Activated CD8-positive, alpha-beta memory T cell treated with anti-CD3 and anti-CD28 coated beads, Interleukin-2, amount 10 ng/mL, durations not matched to agents 7 days and 5 days (primary cell): ENCODE results near the gene REPIN1. TPM values are rescaled to one million over a fixed set of nuclear protein-coding genes. Genes with fewer than 3 reads are reported as not detected.

Experiments used
- ATAC-seq: fragments of 150-1000 bp; cut with Tn5 transposase; one replicate; pipeline ENCODE4 v1.10.0; 2021; ENCODE audit warnings: moderate library complexity
- CTCF ChIA-PET: fragments of 350-600 bp; sonication (Branson Sonifier 250); formaldehyde crosslinking; loops from one replicate; lab custom pipeline; 2021; ENCODE audit warnings: antibody characterized with exemption; lab: Charles Lee
- DNase-seq: peaks from one replicate; pipeline ENCODE4 v3.0.0-alpha.2; 2020
- H3K27ac Mint-ChIP-seq: one replicate; pipeline ENCODE4 v1.8.0; 2021; ENCODE audit warnings: mild to moderate bottlenecking, mixed read lengths
- H3K27me3 Mint-ChIP-seq: one replicate; pipeline ENCODE4 v1.8.0; 2021; ENCODE audit warnings: mixed read lengths
- H3K36me3 Mint-ChIP-seq: one replicate; pipeline ENCODE4 v1.8.0; 2021; ENCODE audit warnings: mild to moderate bottlenecking, mixed read lengths
- H3K4me1 Mint-ChIP-seq: one replicate; pipeline ENCODE4 v1.8.0; 2021; ENCODE audit warnings: mixed read lengths
- H3K4me3 Mint-ChIP-seq: one replicate; pipeline ENCODE4 v1.8.0; 2021; ENCODE audit warnings: mild to moderate bottlenecking, moderate library complexity, mixed read lengths
- H3K9me3 Mint-ChIP-seq: one replicate; pipeline ENCODE4 v1.8.0; 2022; ENCODE audit warnings: low read depth, mixed read lengths
- total RNA-seq, 2 experiments: library from RNA; stranded (reverse); gene quantifications; one replicate each; pipeline ENCODE4 v1.2.3, GENCODE V29; 2021

REPIN1 gene
- total RNA-seq, 2 experiments from 2014 or later, result 51.4 to 55.5 TPM

DNA sequence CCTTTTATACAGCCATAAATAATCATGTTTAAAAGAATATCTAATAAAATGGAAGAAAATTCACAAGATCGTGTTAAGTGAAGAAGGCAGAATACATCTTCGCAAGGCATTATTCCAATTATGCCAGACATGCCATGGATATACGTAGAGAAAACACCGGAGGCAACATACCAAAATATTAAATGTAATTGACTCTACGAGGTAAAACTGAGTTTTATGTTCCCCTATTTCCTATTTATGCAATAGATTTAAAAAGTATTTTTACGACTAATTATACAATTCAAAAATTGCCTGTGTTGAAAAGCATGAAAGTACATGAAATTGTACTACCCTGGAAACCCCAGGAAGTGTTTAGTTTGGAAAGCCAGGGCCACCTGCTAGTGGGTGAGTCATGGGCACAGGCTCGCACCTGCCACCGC, 936 bp upstream of the REPIN1 start:
- no peak for ATAC-seq
- CTCF ChIA-PET, result interaction anchor here (7.9 kb wide), 1 partner anchor 12 kb away, joined by 56 read pairs; no protein-coding TSS in a partner anchor
- no peaks in the 10 kb centered on the region for H3K9me3 Mint-ChIP-seq
- H3K4me1 Mint-ChIP-seq, result peaks cover 37% of the 10 kb centered on the region
- no peak for DNase-seq
- H3K27ac Mint-ChIP-seq, result peak overlapping the region; percentile 82
- H3K27me3 Mint-ChIP-seq, result no peaks in the 10 kb centered on the region
- H3K4me3 Mint-ChIP-seq, result peak overlapping the region; percentile 95
- H3K36me3 Mint-ChIP-seq, result peaks cover 4% of the 10 kb centered on the region

DNA sequence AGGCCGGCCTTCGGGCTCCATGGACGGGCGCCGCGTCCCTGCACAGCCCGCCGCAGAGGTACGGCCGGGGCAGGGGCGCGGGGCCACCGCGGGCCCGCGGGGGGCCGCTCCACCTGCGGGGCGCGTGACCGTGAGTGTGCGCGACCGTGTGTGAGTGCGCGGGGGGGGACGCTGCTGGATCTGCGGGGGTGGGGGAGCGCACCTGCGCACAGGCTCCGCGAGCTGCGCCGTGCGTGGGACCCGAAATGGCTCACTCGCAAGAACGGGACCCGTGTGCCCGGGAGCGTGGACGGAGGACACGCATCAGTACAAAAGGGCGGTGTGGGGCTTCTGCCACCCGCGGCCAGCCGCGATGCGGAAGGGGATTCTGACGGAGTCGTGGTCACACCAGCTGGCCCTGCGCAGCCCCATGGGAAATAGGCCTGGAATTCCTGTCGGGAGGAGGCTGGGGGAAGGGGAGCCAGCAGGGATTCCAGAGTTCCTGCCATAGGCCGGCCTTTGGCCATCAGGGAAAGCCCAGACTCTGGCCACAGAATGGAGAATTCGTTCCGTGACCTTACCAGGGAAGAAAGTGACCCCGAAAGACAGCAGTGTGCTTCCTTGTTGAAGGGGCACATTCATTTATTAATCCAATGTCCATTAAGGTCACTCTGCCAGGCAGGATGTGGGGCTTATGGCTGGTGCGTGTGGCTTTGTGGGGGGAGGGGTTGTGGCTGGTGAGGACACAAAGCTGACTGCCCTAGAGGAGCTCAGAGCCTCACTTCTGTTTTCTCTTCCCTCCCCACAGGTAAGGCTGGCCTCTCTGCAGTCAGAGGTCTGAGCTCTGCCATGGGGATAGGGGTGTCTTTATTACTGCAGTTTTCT, 494 bp downstream of the REPIN1 start:
- H3K27me3 Mint-ChIP-seq, result no peaks in the 10 kb centered on the region
- no peaks in the 10 kb centered on the region for H3K9me3 Mint-ChIP-seq
- CTCF ChIA-PET, result interaction anchor here (1.7 to 7.9 kb wide), 2 partner anchors 14 to 38 kb away, joined by 4 to 56 read pairs; no protein-coding TSS in a partner anchor
- peak; percentile 13 for ATAC-seq
- peaks cover 32% of the 10 kb centered on the region for H3K4me1 Mint-ChIP-seq
- H3K4me3 Mint-ChIP-seq, result peak overlapping the region; percentile 95
- H3K27ac Mint-ChIP-seq, result peak overlapping the region; percentile 95
- peaks cover 8% of the 10 kb centered on the region for H3K36me3 Mint-ChIP-seq
- peak; percentile 65 for DNase-seq

DNA sequence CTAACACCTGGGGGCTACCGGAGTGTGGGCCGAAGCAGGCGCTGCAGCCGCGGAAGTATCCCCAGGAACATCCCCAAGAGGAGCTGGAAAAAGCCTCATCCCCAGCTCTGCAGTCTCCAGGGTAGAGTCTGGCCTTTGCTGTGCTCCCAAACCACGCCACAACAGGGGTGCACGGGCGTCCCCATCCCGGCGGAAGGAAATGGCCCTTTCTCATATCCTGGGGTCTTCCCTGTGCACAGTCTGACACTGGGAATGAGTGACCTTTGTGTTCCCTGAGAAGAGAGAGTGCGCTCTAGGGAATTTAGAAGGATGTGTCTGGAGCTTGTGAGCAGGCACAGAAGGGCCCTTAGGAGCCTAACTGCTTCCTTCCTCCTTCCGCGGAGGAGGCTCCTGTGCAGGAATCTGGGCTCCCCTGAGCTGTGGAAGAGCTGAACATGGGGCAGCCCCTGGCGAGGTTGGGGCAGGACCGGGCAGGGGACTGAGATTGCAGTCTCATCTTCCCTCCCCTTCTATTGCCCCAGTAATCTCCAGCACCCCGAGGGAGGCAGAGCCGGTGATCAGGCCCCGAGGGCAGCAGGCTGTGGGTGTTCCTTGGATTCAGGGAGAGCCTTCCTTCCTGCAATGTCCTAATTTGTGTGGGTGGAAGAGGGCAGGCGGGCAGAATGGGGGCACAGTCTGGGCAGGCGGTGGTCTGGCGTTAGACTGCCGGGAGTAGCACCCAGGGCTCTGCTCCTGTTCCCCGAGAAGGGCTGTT, 1.3 kb downstream of the REPIN1 start:
- Mint-ChIP-seq H3K27ac (peak overlapping the region; percentile 95), H3K4me1 (peaks cover 29% of the 10 kb centered on the region), H3K27me3 (no peaks in the 10 kb centered on the region), H3K9me3 (no peaks in the 10 kb centered on the region), H3K36me3 (peaks cover 8% of the 10 kb centered on the region), H3K4me3 (peak overlapping the region; percentile 95)
- no peak for ATAC-seq
- CTCF ChIA-PET, result interaction anchor here (1.7 to 7.9 kb wide), 2 partner anchors 14 to 37 kb away, joined by 4 to 56 read pairs; no protein-coding TSS in a partner anchor
- DNase-seq, result no peak

DNA sequence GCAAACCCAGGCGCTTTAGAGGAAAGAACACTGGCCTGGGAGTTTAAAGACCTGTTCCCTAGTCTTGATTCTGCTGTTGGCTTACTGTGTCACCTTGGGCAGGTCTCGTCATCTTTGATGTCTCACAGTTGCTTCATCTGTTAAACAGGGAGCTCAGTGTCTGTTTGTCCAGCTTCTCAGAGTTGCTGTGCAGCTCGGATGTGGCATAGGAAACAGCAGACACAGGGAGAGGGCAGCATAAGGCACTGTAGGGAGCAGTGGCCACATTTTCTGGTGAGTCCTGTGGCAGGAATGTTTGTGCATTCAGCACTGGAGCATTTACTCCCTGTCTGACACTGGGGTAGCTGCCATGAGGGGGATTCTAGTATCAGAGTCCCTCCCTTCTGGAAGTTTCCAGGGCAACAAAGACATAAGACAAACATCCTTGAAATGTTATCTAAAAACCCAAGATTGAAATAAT, 2.0 kb downstream of the REPIN1 start:
- Mint-ChIP-seq H3K9me3 (no peaks in the 10 kb centered on the region), H3K36me3 (peaks cover 8% of the 10 kb centered on the region), H3K27me3 (no peaks in the 10 kb centered on the region), H3K27ac (peak overlapping the region; percentile 59), H3K4me1 (peaks cover 31% of the 10 kb centered on the region), H3K4me3 (no peak overlapping the region)
- CTCF ChIA-PET, result interaction anchor here (1.7 to 7.9 kb wide), 2 partner anchors 15 to 36 kb away, joined by 4 to 56 read pairs; no protein-coding TSS in a partner anchor
- DNase-seq, result no peak
- ATAC-seq, result no peak

DNA sequence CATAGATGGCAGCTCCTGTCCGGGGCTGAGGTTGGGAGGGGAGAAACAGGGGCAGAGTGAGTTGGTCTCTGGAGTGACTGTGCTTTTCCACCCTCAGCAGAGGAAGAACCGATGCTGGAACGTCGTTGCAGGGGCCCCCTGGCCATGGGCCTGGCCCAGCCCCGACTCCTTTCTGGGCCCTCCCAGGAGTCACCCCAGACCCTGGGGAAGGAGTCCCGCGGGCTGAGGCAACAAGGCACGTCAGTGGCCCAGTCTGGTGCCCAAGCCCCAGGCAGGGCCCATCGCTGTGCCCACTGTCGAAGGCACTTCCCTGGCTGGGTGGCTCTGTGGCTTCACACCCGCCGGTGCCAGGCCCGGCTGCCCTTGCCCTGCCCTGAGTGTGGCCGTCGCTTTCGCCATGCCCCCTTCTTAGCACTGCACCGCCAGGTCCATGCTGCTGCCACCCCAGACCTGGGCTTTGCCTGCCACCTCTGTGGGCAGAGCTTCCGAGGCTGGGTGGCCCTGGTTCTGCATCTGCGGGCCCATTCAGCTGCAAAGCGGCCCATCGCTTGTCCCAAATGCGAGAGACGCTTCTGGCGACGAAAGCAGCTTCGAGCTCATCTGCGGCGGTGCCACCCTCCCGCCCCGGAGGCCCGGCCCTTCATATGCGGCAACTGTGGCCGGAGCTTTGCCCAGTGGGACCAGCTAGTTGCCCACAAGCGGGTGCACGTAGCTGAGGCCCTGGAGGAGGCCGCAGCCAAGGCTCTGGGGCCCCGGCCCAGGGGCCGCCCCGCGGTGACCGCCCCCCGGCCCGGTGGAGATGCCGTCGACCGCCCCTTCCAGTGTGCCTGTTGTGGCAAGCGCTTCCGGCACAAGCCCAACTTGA, 2.7 kb downstream of the REPIN1 start:
- ATAC-seq (no peak), DNase-seq (no peak)
- Mint-ChIP-seq H3K27ac (no peak overlapping the region), H3K4me1 (peaks cover 38% of the 10 kb centered on the region), H3K36me3 (peaks cover 8% of the 10 kb centered on the region), H3K27me3 (no peaks in the 10 kb centered on the region), H3K4me3 (no peak overlapping the region), H3K9me3 (no peaks in the 10 kb centered on the region)
- CTCF ChIA-PET, result interaction anchor here (1.7 to 7.9 kb wide), 2 partner anchors 16 to 35 kb away, joined by 4 to 56 read pairs; no protein-coding TSS in a partner anchor

DNA sequence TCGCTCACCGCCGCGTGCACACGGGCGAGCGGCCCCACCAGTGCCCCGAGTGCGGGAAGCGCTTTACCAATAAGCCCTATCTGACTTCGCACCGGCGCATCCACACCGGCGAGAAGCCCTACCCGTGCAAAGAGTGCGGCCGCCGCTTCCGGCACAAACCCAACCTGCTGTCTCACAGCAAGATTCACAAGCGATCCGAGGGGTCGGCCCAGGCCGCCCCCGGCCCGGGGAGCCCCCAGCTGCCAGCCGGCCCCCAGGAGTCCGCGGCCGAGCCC, 3.3 kb downstream of the REPIN1 start:
- Mint-ChIP-seq H3K4me1 (peaks cover 41% of the 10 kb centered on the region), H3K27me3 (no peaks in the 10 kb centered on the region), H3K27ac (no peak overlapping the region), H3K36me3 (peaks cover 8% of the 10 kb centered on the region), H3K9me3 (no peaks in the 10 kb centered on the region), H3K4me3 (no peak overlapping the region)
- CTCF ChIA-PET, result interaction anchor here (7.9 kb wide), 1 partner anchor 16 kb away, joined by 56 read pairs; no protein-coding TSS in a partner anchor
- DNase-seq (no peak), ATAC-seq (no peak)

DNA sequence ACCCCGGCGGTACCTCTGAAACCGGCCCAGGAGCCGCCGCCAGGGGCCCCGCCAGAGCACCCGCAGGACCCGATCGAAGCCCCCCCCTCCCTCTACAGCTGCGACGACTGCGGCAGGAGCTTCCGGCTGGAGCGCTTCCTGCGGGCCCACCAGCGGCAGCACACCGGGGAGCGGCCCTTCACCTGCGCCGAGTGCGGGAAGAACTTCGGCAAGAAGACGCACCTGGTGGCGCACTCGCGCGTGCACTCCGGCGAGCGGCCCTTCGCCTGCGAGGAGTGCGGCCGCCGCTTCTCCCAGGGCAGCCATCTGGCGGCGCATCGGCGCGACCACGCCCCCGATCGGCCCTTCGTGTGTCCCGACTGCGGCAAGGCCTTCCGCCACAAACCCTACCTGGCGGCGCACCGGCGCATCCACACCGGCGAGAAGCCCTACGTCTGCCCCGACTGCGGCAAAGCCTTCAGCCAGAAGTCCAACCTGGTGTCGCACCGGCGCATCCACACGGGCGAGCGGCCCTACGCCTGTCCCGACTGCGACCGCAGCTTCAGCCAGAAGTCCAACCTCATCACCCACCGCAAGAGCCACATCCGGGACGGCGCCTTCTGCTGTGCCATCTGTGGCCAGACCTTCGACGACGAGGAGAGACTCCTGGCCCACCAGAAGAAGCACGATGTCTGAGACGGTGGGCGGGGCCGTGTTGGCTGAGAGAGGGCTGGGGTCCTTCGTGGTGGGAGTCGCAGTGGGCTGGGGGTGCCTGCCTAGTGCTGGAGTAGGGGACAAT, 3.8 kb downstream of the REPIN1 start:
- DNase-seq (no peak), ATAC-seq (no peak)
- CTCF ChIA-PET, result interaction anchor here (7.9 kb wide), 1 partner anchor 17 kb away, joined by 56 read pairs; no protein-coding TSS in a partner anchor
- H3K27ac Mint-ChIP-seq, result peak overlapping the region; percentile 19
- H3K4me3 Mint-ChIP-seq, result no peak overlapping the region
- H3K9me3 Mint-ChIP-seq, result no peaks in the 10 kb centered on the region
- peaks cover 39% of the 10 kb centered on the region for H3K4me1 Mint-ChIP-seq
- H3K27me3 Mint-ChIP-seq, result no peaks in the 10 kb centered on the region
- peaks cover 8% of the 10 kb centered on the region for H3K36me3 Mint-ChIP-seq

DNA sequence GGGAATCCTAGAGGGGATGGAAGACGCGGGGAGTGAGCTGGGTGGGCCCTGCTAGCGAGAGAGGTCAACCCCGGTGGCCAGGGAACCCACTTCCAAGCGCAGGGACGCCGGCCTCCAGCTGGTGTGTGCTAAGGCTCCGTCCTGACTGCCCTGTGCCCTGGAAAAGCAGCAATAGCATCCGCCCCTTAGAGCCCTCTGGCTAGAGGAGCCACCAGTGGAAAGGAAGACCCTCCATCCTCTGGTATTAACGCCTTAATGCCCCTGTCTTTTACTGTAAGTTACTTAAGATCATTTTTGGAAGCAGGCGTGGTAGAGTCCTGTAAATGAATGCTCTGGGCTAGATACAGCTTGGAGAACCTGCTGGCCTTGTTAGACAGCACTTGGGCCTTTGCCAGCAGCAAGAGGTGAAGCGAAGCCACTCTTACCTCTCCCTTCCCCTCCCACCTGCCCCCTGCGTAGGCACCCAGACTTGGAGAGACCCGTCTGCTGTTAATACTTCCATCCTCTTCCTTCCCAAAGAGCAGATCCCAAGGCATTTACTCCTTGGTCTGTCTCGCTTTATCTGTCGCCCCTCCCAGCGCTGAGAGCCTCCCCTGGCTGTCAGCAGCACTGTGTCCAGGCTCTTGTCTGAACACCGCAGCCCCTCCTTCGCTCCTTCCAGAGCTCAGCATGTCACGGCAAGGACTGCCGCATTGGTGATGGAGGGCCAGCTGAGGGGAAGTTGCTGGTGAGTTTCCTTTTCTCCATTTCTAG, 4.6 kb downstream of the REPIN1 start:
- Mint-ChIP-seq H3K4me1 (peaks cover 41% of the 10 kb centered on the region), H3K27ac (peak overlapping the region; percentile 19), H3K9me3 (no peaks in the 10 kb centered on the region), H3K4me3 (no peak overlapping the region), H3K36me3 (peaks cover 8% of the 10 kb centered on the region), H3K27me3 (no peaks in the 10 kb centered on the region)
- DNase-seq, result no peak
- CTCF ChIA-PET, result no interaction called here
- no peak for ATAC-seq

DNA sequence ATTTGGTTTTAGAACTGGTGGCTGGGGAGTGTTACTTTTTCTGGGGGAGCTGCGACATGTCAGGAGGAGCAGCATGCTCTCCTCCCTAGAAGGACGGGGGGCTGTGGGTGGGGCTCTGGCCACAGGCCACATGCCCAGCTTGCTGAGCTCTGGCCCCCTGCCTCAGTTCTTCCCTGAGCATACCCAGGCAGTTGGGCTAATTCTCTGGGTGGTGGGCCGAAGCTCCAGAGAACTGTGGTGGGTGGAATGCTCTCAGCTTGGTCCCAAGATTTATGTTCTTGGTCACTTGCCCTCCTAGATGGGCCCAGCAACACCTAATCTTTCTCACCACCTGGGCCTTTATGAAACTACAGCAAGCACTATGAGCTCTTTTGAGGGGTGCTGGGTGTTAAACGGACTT, 5.4 kb downstream of the REPIN1 start:
- DNase-seq (no peak), ATAC-seq (no peak)
- Mint-ChIP-seq H3K9me3 (no peaks in the 10 kb centered on the region), H3K27ac (no peak overlapping the region), H3K4me1 (peaks cover 41% of the 10 kb centered on the region), H3K27me3 (no peaks in the 10 kb centered on the region), H3K4me3 (no peak overlapping the region), H3K36me3 (peaks cover 8% of the 10 kb centered on the region)
- CTCF ChIA-PET, result interaction anchor here (1.6 kb wide), 1 partner anchor 18 kb away, joined by 5 read pairs; no protein-coding TSS in a partner anchor

DNA sequence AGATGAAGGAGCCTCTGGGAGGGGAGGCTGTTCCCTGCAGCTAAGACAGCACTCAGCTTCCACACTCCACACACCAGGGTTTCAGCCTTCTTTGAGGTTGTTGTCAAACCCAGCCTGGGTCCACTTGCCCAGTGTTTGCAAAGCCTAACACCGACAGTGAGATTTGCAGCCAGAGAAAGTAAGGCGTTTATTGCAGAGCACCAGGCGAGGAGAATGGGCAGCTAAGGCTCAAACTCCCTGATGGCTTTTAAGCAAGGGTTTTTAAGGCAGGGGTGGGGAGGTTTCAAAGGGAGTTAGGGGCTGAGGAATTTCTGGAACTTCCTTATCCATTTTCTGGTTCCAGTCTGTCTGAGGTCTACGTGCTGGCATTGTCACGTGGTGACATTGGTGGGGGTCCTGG, 5.8 kb downstream of the REPIN1 start:
- H3K27ac Mint-ChIP-seq, result no peak overlapping the region
- H3K4me3 Mint-ChIP-seq, result no peak overlapping the region

DNA sequence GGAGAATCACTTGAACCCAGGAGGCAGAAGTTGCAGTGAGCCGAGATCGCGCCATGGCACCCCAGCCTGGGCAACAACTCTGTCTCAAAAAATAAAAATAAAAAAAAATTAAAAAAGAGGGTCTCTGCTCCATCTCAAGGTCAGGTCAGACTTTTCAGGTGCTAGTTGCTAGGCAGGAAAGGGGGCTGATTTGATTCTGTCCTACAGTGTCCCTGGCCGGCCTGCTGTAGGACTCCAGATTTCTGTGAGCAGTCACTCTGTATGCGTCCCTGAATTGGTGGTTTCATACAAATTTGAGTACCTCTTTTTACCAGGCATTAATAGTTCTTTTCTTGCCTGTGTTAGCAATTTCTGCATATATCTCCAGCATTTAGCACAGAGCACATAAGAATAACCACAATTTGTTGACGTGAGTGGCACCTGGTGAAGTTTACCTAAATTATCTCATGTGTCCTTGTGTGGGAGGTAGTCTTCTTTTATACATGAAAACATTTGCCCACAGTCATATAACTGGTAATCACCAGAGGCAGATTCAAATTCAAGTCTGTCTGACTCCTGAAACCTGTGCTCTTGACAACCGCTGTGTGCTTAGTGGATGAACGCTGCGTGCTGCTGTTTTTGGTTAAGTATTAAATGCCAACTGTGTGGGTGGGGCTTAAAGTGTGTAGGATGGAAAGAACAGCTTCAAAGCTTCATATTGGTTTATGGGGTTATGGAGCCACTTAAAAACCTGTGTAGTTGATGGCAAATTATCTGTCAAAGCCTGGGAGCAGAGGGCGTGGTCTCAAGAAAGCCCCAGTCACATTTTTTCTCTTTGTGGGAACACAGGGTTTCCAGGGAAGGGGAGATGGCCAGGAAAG, 7.3 kb downstream of the REPIN1 start:
- no peaks in the 10 kb centered on the region for H3K27me3 Mint-ChIP-seq
- H3K4me1 Mint-ChIP-seq, result peaks cover 36% of the 10 kb centered on the region
- ATAC-seq, result no peak
- CTCF ChIA-PET, result interaction anchor here (1.6 kb wide), 1 partner anchor 20 kb away, joined by 5 read pairs; no protein-coding TSS in a partner anchor
- H3K36me3 Mint-ChIP-seq, result peaks cover 9% of the 10 kb centered on the region
- H3K4me3 Mint-ChIP-seq, result no peak overlapping the region
- no peak overlapping the region for H3K27ac Mint-ChIP-seq
- DNase-seq, result no peak
- H3K9me3 Mint-ChIP-seq, result no peaks in the 10 kb centered on the region

More for the DNA sequence above, 5.8 kb downstream of the REPIN1 start:
- DNase-seq (no peak), ATAC-seq (no peak)
- H3K4me1 Mint-ChIP-seq, result peaks cover 37% of the 10 kb centered on the region
- CTCF ChIA-PET, result interaction anchor here (1.6 kb wide), 1 partner anchor 18 kb away, joined by 5 read pairs; no protein-coding TSS in a partner anchor
- no peaks in the 10 kb centered on the region for H3K9me3 Mint-ChIP-seq
- H3K36me3 Mint-ChIP-seq, result peaks cover 8% of the 10 kb centered on the region
- H3K27me3 Mint-ChIP-seq, result no peaks in the 10 kb centered on the region
